PC-3 (cell line): ENCODE results near the gene P2RY11. TPM values are rescaled to one million over a fixed set of nuclear protein-coding genes. Genes with fewer than 3 reads are reported as not detected.

Experiments
- ATAC-seq: fragments of 200-7000 bp; cut with Tn5 transposase; 2 replicates; pipeline ENCODE4 v1.9.1; 2020; ENCODE audit warnings: mild to moderate bottlenecking, moderate library complexity
- BruUV-seq: library from RNA; stranded (reverse); fragments of 400-500 nt; replicated peaks from 2 replicates; lab custom pipeline; 2021; lab: Mats Ljungman, UMichigan
- CTCF ChIA-PET: fragments of 300-600 bp; sonication (Branson Sonifier 250); formaldehyde crosslinking; loops from one replicate; lab custom pipeline; 2022; ENCODE audit warnings: antibody characterized with exemption; lab: Charles Lee
- POLR2A ChIA-PET: fragments of 300-600 bp; sonication (Branson Sonifier 250); formaldehyde crosslinking; loops from one replicate; lab custom pipeline; 2022; ENCODE audit warnings: antibody characterized with exemption; ENCODE audit not compliant: unreplicated experiment; lab: Charles Lee
- DNase-seq: peaks from one replicate; pipeline ENCODE4 v3.0.0-alpha.2; 2015
- H2AFZ ChIP-seq: fragments of 300-600 bp; sonication (generic); 2 replicates; pipeline ENCODE4 v1.6.0; 2016; ENCODE audit warnings: antibody characterized with exemption, low read length
- H3F3A ChIP-seq: fragments of 300-600 bp; sonication (generic); one replicate; pipeline ENCODE4 v1.6.0; 2017; ENCODE audit warnings: antibody characterized with exemption, low read length, control low read depth, mild to moderate bottlenecking; ENCODE audit not compliant: unreplicated experiment
- H3K27ac ChIP-seq: fragments of 300-600 bp; sonication (generic); 2 replicates; pipeline ENCODE4 v1.5.1; 2016; ENCODE audit warnings: mild to moderate bottlenecking, low read length
- H3K27me3 ChIP-seq: fragments of 300-600 bp; sonication (generic); 2 replicates; pipeline ENCODE4 v1.6.1; 2016; ENCODE audit warnings: low read length, mixed read lengths
- H3K36me3 ChIP-seq: fragments of 300-600 bp; sonication (generic); 2 replicates; pipeline ENCODE4 v1.6.1; 2016; ENCODE audit warnings: low read depth, mixed run types, low read length, mixed read lengths
- H3K4me1 ChIP-seq: fragments of 300-600 bp; sonication (generic); 2 replicates; pipeline ENCODE4 v1.5.1; 2016; ENCODE audit warnings: low read length; ENCODE audit not compliant: insufficient read depth
- H3K4me2 ChIP-seq: fragments of 300-600 bp; sonication (generic); 2 replicates; pipeline ENCODE4 v1.6.0; 2016; ENCODE audit warnings: low read length
- H3K4me3 ChIP-seq: fragments of 300-600 bp; sonication (generic); 2 replicates; pipeline ENCODE4 v1.5.1; 2016; ENCODE audit warnings: mild to moderate bottlenecking, low read length, mixed read lengths
- H3K79me2 ChIP-seq: fragments of 300-600 bp; sonication (generic); 2 replicates; pipeline ENCODE4 v1.6.1; 2017; ENCODE audit warnings: low read length, mixed read lengths
- H3K9ac ChIP-seq: fragments of 300-600 bp; sonication (generic); 2 replicates; pipeline ENCODE4 v1.6.0; 2016; ENCODE audit warnings: mild to moderate bottlenecking, low read length
- H3K9me2 ChIP-seq: fragments of 300-600 bp; sonication (generic); replicated peaks from 2 replicates; pipeline ENCODE4 v1.6.1; 2016; ENCODE audit warnings: mixed run types, low read length, mixed read lengths
- H3K9me3 ChIP-seq: fragments of 300-600 bp; sonication (generic); 2 replicates; pipeline ENCODE4 v1.6.1; 2016; ENCODE audit warnings: low read length, mixed read lengths
- H4K20me1 ChIP-seq: fragments of 300-600 bp; sonication (generic); 2 replicates; pipeline ENCODE4 v1.6.1; 2016; ENCODE audit warnings: low read length, mixed read lengths
- CTCF ChIP-seq: fragments of 300-600 bp; sonication (generic); conservative IDR thresholded peaks from 2 replicates; pipeline ENCODE4 v1.5.1; 2017; ENCODE audit warnings: antibody characterized with exemption, low read depth, mild to moderate bottlenecking, low read length
- EZH2 ChIP-seq: fragments of 300-600 bp; sonication (generic); IDR thresholded peaks from one replicate; pipeline ENCODE4 v1.6.1; 2017; ENCODE audit warnings: antibody characterized with exemption, mild to moderate bottlenecking, low read length; ENCODE audit not compliant: unreplicated experiment
- EZH2phosphoT487 ChIP-seq: fragments of 300-600 bp; sonication (generic); IDR thresholded peaks from 2 replicates; pipeline ENCODE4 v1.6.1; 2018; ENCODE audit warnings: mild to moderate bottlenecking, antibody characterized with exemption, low read length, borderline replicate concordance
- intact Hi-C: fragments of 100-400 bp; cut with micrococcal nuclease; formaldehyde crosslinking; loops from 2 replicates; pipeline ENCODE4 v1.9.0; 2023
- total RNA-seq: library from RNA; depleted of rRNA; stranded (reverse); fragments of >200 nt; gene quantifications from 2 replicates; pipeline ENCODE4 v1.2.3, GENCODE V29; 2014

Gene P2RY11
- total RNA-seq, 1 experiment from 2014 or later: 11.1 TPM

GRCh38 chr19:10106100-10106936 is 5.2 kb upstream of the P2RY11 start, which contains the start of gene PPAN:
TSS of gene PPAN (plus strand) at chr19:10106362. CDS start at chr19:10106395, 33 bp downstream.
- Histone ChIP-seq H3F3A (peaks cover 8% of the 10 kb centered on the region), H3K27ac (peak within 1 kb of the TSS; percentile 66), H3K9me3 (no peaks in the 10 kb centered on the region), H3K9ac (peak within 1 kb of the TSS; percentile 96), H3K4me1 (peaks cover 12% of the 10 kb centered on the region), H2AFZ (peak within 1 kb of the TSS; percentile 11), H3K36me3 (peaks cover 41% of the 10 kb centered on the region), H3K27me3 (no peaks in the 10 kb centered on the region), H3K4me2 (peak within 1 kb of the TSS; percentile 84), H3K9me2 (no peaks in the 10 kb centered on the region), H3K79me2 (peaks cover 40% of the 10 kb centered on the region), H3K4me3 (peak within 1 kb of the TSS; percentile 88), H4K20me1 (0 out of 2 replicates have a peak, but pooled peaks cover 12% of the 10 kb centered on the region)
- ChIA-PET CTCF (interaction anchor here (0.6 to 1.2 kb wide), 4 partner anchors 10 to 153 kb away, joined by 3 to 6 read pairs (median 4); no protein-coding TSS in a partner anchor), POLR2A (interaction anchor here (1.0 to 1.2 kb wide), 2 partner anchors 10 to 16 kb away, joined by 3 to 4 read pairs; no protein-coding TSS in a partner anchor)
- TF ChIP-seq EZH2: no peak
- no peak for TF ChIP-seq CTCF
- TF ChIP-seq EZH2phosphoT487: no peak
- peak; percentile 97 for ATAC-seq
- no TSS peak for BruUV-seq
- intact Hi-C loops: no loop called here
- peak; percentile 99 for DNase-seq

GRCh38 chr19:10107254-10107653 is 4.2 kb upstream of the P2RY11 start:
- Histone ChIP-seq H3K9me3 (no peaks in the 10 kb centered on the region), H3K4me2 (peak overlapping the region; percentile 84), H4K20me1 (0 out of 2 replicates have a peak, but pooled peaks cover 14% of the 10 kb centered on the region), H3F3A (peaks cover 14% of the 10 kb centered on the region), H3K27me3 (no peaks in the 10 kb centered on the region), H3K4me3 (peak overlapping the region; percentile 88), H3K27ac (peak overlapping the region; percentile 66), H3K36me3 (peaks cover 44% of the 10 kb centered on the region), H3K9me2 (no peaks in the 10 kb centered on the region), H3K9ac (peak overlapping the region; percentile 96), H2AFZ (no peak overlapping the region), H3K79me2 (peaks cover 40% of the 10 kb centered on the region), H3K4me1 (peaks cover 12% of the 10 kb centered on the region)
- DNase-seq (no peak), ATAC-seq (no peak)
- TF ChIP-seq EZH2 (no peak), EZH2phosphoT487 (no peak), CTCF (no peak)
- intact Hi-C loops: no loop called here
- ChIA-PET CTCF (no interaction called here), POLR2A (no interaction called here)
- no TSS peak for BruUV-seq
